Fibroblast of lung (primary cell): ENCODE results near the gene CNTN4. TPM values are rescaled to one million over a fixed set of nuclear protein-coding genes. Genes with fewer than 3 reads are reported as not detected.

Experiments
- DNase-seq, 2 donors: peaks; one replicate each; pipeline versions ENCODE4 v3.0.0 to v3.0.0-alpha.2; 2010; ENCODE audit warnings: low read depth in 2 of 2
- H2AFZ ChIP-seq: 2 replicates; pipeline ENCODE4 v1.5.1; 2012; ENCODE audit warnings: low read length, control low read depth, inconsistent platforms
- H3K27ac ChIP-seq: 2 replicates; pipeline ENCODE4 v1.5.1; 2011; ENCODE audit warnings: low read length, control low read depth; ENCODE audit not compliant: insufficient read depth
- H3K27me3 ChIP-seq: 2 replicates; pipeline ENCODE4 v1.5.1; 2011; ENCODE audit warnings: mild to moderate bottlenecking, low read length; ENCODE audit not compliant: control insufficient read depth, insufficient read depth
- H3K36me3 ChIP-seq: 2 replicates; pipeline ENCODE4 v1.5.1; 2011; ENCODE audit warnings: low read length; ENCODE audit not compliant: control insufficient read depth, insufficient read depth
- H3K4me1 ChIP-seq: 2 replicates; pipeline ENCODE4 v1.5.1; 2011; ENCODE audit warnings: low read length; ENCODE audit not compliant: control insufficient read depth, insufficient read depth; ENCODE audit errors: extremely low read depth
- H3K4me2 ChIP-seq: 2 replicates; pipeline ENCODE4 v1.5.1; 2011; ENCODE audit warnings: low read length, control low read depth; ENCODE audit not compliant: insufficient read depth; ENCODE audit errors: extremely low read depth
- H3K4me3 ChIP-seq, 4 experiments: fragments of 200-600 bp in 1 of 4; sonication (generic) in 1 of 4; replicated peaks in 1 of 4; 2 replicates each; pipeline ENCODE4 v1.5.1; 2011 to 2016; ENCODE audit warnings: low read length in 4 of 4, low read depth in 3 of 4, mild to moderate bottlenecking in 3 of 4, control low read depth in 2 of 4, inconsistent platforms in 1 of 4, mixed read lengths in 1 of 4; ENCODE audit not compliant: insufficient read depth in 1 of 4; ENCODE audit errors: control extremely low read depth in 1 of 4
- H3K79me2 ChIP-seq: 2 replicates; pipeline ENCODE4 v1.5.1; 2012; ENCODE audit warnings: mild to moderate bottlenecking, low read length, inconsistent platforms; ENCODE audit not compliant: control insufficient read depth, insufficient read depth
- H3K9ac ChIP-seq: 2 replicates; pipeline ENCODE4 v1.5.1; 2011; ENCODE audit warnings: mild to moderate bottlenecking, low read length, control low read depth; ENCODE audit not compliant: insufficient read depth
- H3K9me3 ChIP-seq: 2 replicates; pipeline ENCODE4 v1.5.1; 2012; ENCODE audit warnings: low read depth, low read length; ENCODE audit not compliant: control insufficient read depth, insufficient read depth
- H4K20me1 ChIP-seq: 2 replicates; pipeline ENCODE4 v1.5.1; 2011; ENCODE audit warnings: low read length; ENCODE audit not compliant: control insufficient read depth, insufficient read depth; ENCODE audit errors: extremely low read depth
- EZH2 ChIP-seq: IDR thresholded peaks from 2 replicates; pipeline ENCODE4 v1.5.1; 2012; ENCODE audit warnings: low read length, control low read depth, mild to moderate bottlenecking; ENCODE audit errors: missing control alignments
- polyA plus RNA-seq, 2 donors: library from polyadenylated mRNA; depleted of rRNA in 1 of 2; stranded (reverse) in 1 of 2; unstranded in 1 of 2; fragments of >200 nt; gene quantifications; 2 replicates each; pipeline ENCODE4 v1.2.1, GENCODE V29; 2011 to 2012; ENCODE audit warnings: missing spikeins in 1 of 2
- total RNA-seq: library from RNA; depleted of rRNA; stranded (reverse); fragments of >200 nt; gene quantifications from 2 replicates; pipeline ENCODE4 v1.2.1, GENCODE V29; 2014
- TF ChIP-seq, protein P1 (sequence below), 2 donors: IDR thresholded peaks in 1 of 2; conservative IDR thresholded peaks in 1 of 2; 1 replicate in 1 of 2; 2 replicates in 1 of 2; pipeline ENCODE4 v1.5.1; 2011 to 2012; ENCODE audit warnings: low read length in 2 of 2, control low read depth in 1 of 2, inconsistent platforms in 1 of 2, low read depth in 1 of 2, mild to moderate bottlenecking in 1 of 2

The CNTN4 gene
- total and polyA plus RNA-seq, 2 donors (not counting 1 experiment from before 2014, with no cell fraction given) = 0.17 to 0.69 TPM

DNA sequence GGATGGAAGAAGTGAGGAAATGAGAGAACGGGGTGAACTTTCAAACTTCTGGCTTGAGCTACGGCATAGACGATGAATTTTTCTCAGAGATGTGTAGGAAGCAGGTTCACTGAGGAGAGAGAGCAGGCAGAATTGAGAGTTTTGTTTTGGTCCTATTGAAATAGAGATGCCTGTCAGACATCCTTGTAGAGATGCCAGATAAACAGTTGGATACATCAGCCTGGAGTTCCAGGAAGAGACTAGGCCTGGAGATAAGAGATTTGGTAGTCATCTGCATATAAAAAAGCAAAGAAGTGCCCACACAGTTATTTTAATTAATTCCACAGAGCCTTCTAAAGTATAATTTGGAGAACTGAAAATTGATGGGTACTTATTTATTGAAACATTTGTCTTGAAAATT lies 515.9 kb downstream of the CNTN4 start:
- H3K4me2 ChIP-seq = no peak overlapping the region
- TF ChIP-seq, protein P1, sequence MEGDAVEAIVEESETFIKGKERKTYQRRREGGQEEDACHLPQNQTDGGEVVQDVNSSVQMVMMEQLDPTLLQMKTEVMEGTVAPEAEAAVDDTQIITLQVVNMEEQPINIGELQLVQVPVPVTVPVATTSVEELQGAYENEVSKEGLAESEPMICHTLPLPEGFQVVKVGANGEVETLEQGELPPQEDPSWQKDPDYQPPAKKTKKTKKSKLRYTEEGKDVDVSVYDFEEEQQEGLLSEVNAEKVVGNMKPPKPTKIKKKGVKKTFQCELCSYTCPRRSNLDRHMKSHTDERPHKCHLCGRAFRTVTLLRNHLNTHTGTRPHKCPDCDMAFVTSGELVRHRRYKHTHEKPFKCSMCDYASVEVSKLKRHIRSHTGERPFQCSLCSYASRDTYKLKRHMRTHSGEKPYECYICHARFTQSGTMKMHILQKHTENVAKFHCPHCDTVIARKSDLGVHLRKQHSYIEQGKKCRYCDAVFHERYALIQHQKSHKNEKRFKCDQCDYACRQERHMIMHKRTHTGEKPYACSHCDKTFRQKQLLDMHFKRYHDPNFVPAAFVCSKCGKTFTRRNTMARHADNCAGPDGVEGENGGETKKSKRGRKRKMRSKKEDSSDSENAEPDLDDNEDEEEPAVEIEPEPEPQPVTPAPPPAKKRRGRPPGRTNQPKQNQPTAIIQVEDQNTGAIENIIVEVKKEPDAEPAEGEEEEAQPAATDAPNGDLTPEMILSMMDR (conservative IDR thresholded peaks at IDR 0.05 in 1 of 2, IDR thresholded peaks at IDR 0.05 in 1 of 2; ENCODE audit: low read depth in 1 of 2, low read length in 2 of 2) = no peak
- TF ChIP-seq EZH2 = no peak
- no peak overlapping the region for H2AFZ ChIP-seq
- no peak overlapping the region for H3K27ac ChIP-seq
- H3K9me3 ChIP-seq = no peaks in the 10 kb centered on the region
- no peaks in the 10 kb centered on the region for H3K27me3 ChIP-seq
- H3K9ac ChIP-seq = no peak overlapping the region
- H3K79me2 ChIP-seq = no peaks in the 10 kb centered on the region
- no peak overlapping the region for H3K4me3 ChIP-seq
- no peaks in the 10 kb centered on the region for H3K4me1 ChIP-seq
- no peaks in the 10 kb centered on the region for H4K20me1 ChIP-seq
- no peaks in the 10 kb centered on the region for H3K36me3 ChIP-seq
- DNase-seq = no peak

DNA sequence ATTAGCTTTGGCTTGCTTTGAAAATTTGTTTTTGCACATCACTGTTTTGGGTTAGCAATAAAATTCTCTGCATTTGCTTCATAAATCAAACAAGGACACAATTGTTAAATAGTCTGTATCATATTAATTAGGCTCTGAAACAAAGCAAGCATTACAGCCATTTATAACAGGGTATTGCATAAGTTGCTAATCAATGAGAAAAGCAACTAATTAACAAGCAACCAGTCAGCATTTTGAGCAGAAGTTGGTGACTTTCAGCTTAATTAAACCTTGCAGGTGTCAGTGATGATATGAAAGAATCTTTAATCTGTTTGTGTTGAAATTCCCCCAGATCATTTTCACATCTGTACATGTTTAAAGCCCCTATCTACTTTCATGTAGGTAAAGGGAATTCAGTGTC lies 516.4 kb downstream of the CNTN4 start:
- Histone ChIP-seq H3K36me3 (no peaks in the 10 kb centered on the region), H3K27ac (no peak overlapping the region), H3K79me2 (no peaks in the 10 kb centered on the region), H3K4me3 (no peak overlapping the region), H3K4me1 (no peaks in the 10 kb centered on the region), H3K4me2 (no peak overlapping the region), H3K9ac (no peak overlapping the region), H4K20me1 (no peaks in the 10 kb centered on the region), H3K9me3 (no peaks in the 10 kb centered on the region), H3K27me3 (no peaks in the 10 kb centered on the region), H2AFZ (no peak overlapping the region)
- TF ChIP-seq, protein P1 (conservative IDR thresholded peaks at IDR 0.05 in 1 of 2, IDR thresholded peaks at IDR 0.05 in 1 of 2; ENCODE audit: low read depth in 1 of 2, low read length in 2 of 2) = no peak
- no peak for TF ChIP-seq EZH2
- no peak for DNase-seq

DNA sequence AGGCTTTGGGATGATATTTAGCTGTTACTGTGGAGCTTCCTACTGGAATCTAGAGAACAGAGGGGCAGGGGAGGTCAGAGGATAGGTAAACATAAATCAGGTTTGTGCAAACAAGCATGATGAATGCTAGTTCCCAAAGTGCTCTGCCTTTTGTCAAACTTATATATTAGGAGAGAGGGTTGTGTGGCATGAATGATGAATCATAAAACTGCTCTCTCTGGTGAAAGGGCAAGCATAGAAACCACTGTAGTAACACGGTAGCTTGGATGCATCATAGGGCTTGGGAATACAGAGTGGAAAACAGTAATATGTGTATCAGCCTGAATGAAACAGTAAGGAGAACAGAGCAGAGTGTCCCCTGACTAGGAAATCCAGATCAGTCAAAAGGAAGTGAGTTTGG lies 524.8 kb downstream of the CNTN4 start:
- no peaks in the 10 kb centered on the region for H3K79me2 ChIP-seq
- peak in 1 of 2 donors; percentile 0 for DNase-seq
- H4K20me1 ChIP-seq = no peaks in the 10 kb centered on the region
- no peak overlapping the region for H3K4me2 ChIP-seq
- no peaks in the 10 kb centered on the region for H3K4me1 ChIP-seq
- no peak overlapping the region for H2AFZ ChIP-seq
- H3K27me3 ChIP-seq = no peaks in the 10 kb centered on the region
- TF ChIP-seq, protein P1 (conservative IDR thresholded peaks at IDR 0.05 in 1 of 2, IDR thresholded peaks at IDR 0.05 in 1 of 2; ENCODE audit: low read depth in 1 of 2, low read length in 2 of 2) = no peak
- TF ChIP-seq EZH2 = no peak
- H3K9me3 ChIP-seq = no peaks in the 10 kb centered on the region
- no peak overlapping the region for H3K27ac ChIP-seq
- no peaks in the 10 kb centered on the region for H3K36me3 ChIP-seq
- H3K9ac ChIP-seq = no peak overlapping the region
- H3K4me3 ChIP-seq = no peak overlapping the region
